GM19328 (cell line): ENCODE data around the gene BPIFB6.

ENCODE experiments used
- ATAC-seq: cut with Tn5 transposase; IDR thresholded peaks from one replicate; pipeline ENCODE4 v1.9.1; 2021; ENCODE audit warnings: mild to moderate bottlenecking, moderate library complexity; ENCODE audit not compliant: unreplicated experiment

Gene BPIFB6

GRCh38 chr20:33059741-33060390 is 28.4 kb downstream of the BPIFB6 start:
- no peak for ATAC-seq

GRCh38 chr20:33061658-33062028 is 30.2 kb downstream of the BPIFB6 start:
- ATAC-seq = no peak

DNA sequence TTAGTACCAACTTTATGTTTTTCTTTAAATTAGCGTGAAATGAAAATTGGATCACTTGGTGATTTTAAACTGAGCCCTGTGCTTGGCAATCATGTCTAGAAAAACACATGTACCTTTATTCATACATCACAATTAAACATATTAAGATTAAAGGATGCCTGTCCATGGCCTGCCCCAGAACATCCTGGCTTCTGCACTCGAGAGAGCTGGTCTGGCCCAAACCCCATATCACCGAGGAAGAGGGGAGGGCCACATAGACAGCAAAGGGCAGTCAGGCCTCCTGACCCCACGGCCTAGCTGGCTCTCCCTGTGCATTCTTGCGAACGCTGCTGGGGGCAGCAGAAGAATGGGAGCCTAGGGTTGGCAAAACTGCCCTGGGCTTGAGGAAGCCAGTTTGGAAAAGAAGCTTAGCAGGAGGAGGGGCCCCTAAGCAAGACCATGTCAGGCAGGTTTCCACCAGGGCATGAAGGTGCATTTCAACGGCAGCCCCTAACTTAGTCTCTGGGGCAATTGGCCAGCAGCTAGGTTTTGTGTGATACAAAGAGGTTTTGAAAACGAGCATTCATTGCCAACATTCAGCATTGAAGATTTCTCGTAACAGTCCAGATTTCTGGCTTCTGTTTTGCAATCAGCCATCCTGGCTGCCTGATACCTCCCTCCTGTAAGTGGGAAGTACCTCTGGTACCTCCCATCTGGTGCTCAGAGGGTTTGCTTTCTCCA is 30.8 kb downstream of the BPIFB6 start:
- ATAC-seq = no peak

DNA sequence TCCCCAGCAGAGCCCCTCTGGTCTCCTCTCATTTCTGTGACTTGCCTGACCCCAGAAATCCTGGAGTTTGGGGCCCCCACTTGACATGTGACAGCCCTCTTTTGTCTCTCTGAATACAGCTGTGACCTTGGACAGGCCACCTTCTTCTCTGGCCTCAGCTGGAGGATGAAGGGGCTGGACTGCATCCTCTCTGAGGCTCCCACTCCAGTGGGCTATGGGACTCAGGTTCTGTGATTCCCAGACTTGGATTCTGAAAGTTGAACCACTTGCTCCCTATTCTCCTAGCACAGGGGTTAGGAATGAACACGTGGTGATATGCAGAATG is 31.3 kb downstream of the BPIFB6 start:
- ATAC-seq = no peak

GRCh38 chr20:33063271-33063670 is 31.8 kb downstream of the BPIFB6 start:
- ATAC-seq = no peak

DNA sequence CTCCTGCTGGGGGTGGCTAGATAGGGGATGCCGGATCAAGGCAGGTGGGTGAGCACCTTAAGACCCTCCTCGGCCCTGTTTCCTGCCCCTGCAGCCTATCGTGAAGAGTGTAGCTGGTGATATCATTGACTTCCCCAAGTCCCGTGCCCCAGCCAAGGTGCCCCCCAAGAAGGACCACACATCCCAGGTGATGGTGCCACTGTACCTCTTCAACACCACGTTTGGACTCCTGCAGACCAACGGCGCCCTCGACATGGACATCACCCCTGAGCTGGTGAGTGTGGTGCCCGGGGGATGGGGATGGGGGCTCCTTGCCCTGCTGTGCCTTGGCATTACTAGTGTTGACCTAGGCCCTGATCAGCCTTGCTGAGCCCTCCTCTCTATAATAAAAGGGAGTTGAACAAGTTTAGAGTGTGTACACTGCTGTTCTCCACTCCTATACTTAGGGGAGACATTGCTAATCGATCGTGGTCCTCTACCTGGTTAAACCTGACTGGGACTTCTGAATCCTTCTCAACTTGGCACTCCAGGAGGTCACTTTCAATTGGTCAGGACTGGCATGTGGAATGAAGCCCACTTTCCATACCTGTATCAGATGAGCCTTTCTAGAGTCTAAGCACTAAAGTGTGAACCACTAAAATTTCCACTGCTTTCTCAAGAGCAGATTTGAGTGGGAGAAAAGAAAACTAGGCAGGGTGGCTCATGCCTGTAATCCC is 33.3 kb downstream of the BPIFB6 start:
- ATAC-seq = no peak

DNA sequence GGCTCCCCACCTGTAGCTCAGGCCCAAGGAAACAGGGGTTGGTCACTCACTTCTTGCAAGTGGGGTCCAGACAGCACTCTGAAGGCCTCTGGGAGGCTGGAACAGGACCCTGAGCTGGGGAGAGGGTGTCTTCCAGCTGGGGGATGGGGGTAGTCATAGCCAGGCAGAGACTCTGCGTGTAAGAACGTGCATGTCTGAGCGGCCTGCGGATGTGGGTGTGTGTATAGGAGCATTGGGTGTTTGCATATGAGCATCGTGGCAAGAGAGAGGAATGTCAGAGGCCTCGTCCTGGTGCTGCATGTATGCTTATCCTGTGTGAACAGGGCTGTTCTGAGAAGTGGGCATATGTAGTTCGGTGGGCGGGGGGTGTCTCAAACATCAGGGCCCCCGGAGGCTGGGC is 34.3 kb downstream of the BPIFB6 start:
- ATAC-seq = no peak

DNA sequence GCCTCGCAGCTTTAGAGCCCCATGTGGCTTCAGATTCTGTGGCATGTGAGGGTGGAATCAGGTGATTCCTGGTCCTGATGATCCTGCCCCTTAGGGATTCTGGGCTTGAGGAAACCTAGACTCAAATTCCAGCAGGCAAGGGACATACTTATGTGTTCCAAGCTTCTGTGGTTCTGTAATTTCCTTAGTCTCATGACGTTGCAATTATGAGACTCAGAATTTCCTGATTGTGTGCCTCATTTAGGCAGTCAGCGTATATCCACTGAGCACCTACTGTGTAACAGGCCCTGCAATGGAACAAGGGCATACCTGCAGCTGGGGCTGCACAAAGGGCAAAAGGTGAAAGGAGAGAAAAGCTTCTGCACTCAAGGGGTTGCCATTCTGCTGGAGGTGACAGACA is 36.4 kb downstream of the BPIFB6 start:
- no peak for ATAC-seq

DNA sequence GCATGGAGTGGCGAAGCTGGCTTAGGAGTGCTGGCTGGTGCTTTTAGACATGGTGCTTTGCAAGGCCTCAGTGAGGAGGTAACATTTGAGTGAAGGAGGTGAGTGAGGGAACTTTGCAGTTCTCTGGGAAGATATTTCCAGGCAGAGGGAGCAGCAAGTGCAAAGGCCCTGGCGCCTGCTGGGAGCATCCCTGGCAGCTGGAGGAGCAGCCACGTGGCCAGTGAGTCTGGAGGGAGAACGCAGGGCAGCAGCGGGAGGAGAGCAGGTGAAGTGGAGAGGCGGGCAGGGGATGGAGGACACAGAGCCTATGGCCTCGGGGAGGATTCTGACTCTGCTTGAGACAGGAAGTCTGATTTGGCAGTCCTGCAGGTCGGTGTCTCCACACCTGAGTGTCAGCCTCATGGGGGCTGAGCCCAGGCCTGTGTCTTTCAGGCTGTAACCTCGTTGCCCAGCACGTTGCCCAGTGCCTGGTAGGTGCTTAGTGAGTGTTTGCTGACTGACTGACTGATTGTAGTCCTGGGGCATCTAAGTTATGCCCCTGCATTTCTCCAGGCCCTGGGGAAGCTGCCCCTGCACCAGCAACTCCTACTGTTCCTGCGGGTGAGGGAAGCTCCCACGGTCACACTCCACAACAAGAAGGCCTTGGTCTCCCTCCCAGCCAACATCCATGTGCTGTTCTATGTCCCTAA is 36.9 kb downstream of the BPIFB6 start:
- ATAC-seq = no peak

GRCh38 chr20:33069673-33070072 is 38.2 kb downstream of the BPIFB6 start:
- ATAC-seq = no peak

GRCh38 chr20:33070111-33071053 is 38.9 kb downstream of the BPIFB6 start:
- no peak for ATAC-seq

- no peak for ATAC-seq
Observed at GRCh38 chr20:33071198-33071597, 39.8 kb downstream of the BPIFB6 start.

DNA sequence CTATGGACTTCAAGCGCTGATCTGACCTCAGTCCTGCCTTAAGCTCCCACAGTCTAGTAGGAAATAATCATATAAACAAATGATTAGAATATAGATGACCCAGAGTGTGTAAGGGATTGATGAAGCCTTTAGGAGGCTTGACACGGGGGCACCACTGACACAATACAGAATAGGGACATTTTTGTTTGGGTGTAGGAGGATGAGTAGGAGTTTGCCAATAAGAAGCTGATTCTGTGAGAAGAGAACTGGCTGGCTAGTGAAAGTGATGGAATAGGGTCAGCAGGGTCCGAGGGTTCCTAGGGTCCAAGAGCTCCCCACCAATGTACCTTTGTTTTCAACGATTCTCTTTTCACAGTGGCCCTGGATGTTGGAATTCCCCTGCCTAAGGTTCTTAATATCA is 40.9 kb downstream of the BPIFB6 start:
- ATAC-seq = no peak

DNA sequence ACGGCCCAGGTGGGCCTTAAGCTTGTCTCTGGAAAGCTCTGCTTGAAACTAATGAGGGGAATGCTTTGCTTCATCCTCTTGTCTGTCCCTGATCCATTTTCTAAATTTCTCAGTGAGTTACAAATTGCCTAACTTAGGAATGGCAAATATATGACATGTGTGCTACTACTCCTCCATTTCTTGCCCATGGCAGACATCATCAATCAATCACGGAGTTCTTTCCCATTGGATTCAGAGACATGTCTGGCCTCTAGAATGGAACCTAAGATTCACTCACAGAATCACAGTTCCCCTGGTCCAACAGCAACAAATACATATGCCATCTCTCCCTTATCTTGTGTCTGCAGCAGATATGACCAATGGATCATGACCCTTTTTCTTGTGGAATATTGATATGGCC is 41.4 kb downstream of the BPIFB6 start:
- ATAC-seq = no peak

GRCh38 chr20:33074675-33075074 is 43.2 kb downstream of the BPIFB6 start:
- ATAC-seq = no peak

DNA sequence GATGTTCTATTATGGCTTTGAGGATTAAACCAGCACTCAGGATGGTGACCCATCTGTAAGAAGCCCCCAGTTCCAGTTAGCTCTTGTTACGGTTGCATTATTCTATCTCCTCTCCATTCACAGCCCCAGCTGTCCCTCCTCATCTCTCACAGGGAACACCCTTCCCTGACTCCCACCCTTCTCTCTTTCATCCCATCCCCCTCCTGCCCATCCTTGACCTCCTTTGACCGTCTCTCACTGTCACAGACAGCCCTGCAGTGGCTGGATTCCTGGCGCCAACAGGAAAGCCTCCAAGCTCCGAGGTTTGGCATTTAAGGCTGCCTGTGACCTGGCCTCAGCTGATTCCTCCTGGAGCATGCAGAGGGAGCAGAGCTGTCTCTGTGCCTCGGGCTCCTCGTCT is 43.8 kb downstream of the BPIFB6 start:
- ATAC-seq = no peak

GRCh38 chr20:33076662-33077372 is 45.4 kb downstream of the BPIFB6 start:
- no peak for ATAC-seq

DNA sequence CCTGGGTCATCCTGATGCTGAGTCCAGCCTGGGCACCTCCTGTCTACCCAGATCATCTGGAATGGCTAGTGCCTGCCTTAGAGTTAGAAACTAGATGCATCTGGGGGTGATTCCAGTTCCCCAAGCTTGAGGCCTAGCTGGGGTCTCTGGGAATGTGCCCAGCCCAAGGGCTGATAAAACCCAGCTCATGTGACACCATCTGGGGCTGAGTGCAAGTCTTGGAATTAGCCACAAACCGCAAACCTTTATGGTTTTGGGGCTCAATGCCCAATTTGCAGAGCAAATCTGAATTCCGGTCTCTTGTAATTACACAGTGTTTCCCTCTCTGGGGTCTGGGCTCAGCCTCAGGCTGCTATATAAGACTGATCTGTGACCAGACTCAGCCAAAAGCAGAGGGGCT is 47.8 kb downstream of the BPIFB6 start, which contains the start of gene BPIFB4:
BPIFB4 (plus strand) TSS at position 385 of the 400 bp plus-strand sequence. CDS start 1,884 bp downstream, outside the sequence.
- ATAC-seq = no peak

DNA sequence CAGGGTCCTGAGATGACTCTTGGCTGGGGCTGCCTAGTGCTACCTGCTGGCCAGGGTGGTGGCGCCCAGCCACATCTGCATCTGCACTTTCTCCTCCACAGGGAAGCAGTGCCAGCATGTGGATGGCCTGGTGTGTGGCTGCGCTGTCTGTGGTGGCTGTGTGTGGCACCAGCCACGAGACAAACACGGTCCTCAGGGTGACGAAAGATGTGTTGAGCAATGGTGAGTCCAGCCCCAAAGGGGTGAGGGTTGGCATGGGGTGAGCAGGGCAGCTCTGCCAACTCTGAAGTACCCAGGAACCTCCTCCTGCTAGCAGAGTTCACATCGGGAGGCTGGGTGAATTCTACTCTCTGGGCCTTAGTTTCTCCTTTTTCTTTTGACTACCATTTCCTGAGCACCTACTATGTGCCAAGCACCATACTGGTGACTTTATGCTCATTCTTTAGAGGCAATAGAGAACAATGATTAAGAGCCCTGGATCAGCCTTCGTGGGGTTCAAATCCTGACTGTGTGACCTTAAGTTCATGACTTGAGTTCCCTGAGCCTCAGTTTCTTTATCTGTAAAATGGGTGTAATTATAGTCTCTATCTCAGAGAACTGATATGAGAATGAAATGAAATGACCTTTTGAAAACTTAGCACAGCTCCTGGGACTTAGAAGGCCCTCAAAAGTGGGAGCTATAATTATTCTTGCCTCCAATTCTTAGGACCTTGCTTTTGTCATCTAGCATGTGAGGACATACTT is 50.1 kb downstream of the BPIFB6 start:
- no peak for ATAC-seq
